GM18511 (cell line): Measurements from ENCODE around the gene JAK1.

Experiments used
- ATAC-seq: cut with Tn5 transposase; IDR thresholded peaks from one replicate; pipeline ENCODE4 v1.9.1; 2021; ENCODE audit warnings: mild to moderate bottlenecking, moderate library complexity; ENCODE audit not compliant: unreplicated experiment

The JAK1 gene

GRCh38 chr1:64894438-64895196 lies 71.7 kb downstream of the JAK1 start:
- ATAC-seq: no peak

GRCh38 chr1:64893921-64894320 lies 72.4 kb downstream of the JAK1 start:
- no peak for ATAC-seq

- no peak for ATAC-seq
Observed at GRCh38 chr1:64892576-64893573, 73.5 kb downstream of the JAK1 start.

- ATAC-seq: no peak
Observed at GRCh38 chr1:64891448-64891825, 74.9 kb downstream of the JAK1 start.

GRCh38 chr1:64890699-64891447 lies 75.5 kb downstream of the JAK1 start:
- no peak for ATAC-seq

- no peak for ATAC-seq
Observed at GRCh38 chr1:64887689-64888217, 78.6 kb downstream of the JAK1 start.

GRCh38 chr1:64886877-64887276 lies 79.5 kb downstream of the JAK1 start:
- no peak for ATAC-seq

- no peak for ATAC-seq
Observed at GRCh38 chr1:64885648-64886047, 80.7 kb downstream of the JAK1 start.

- ATAC-seq: no peak
Observed at GRCh38 chr1:64884261-64885040, 81.9 kb downstream of the JAK1 start.

- peak; percentile 97 for ATAC-seq
Observed at GRCh38 chr1:64882574-64883255, 83.6 kb downstream of the JAK1 start.

- ATAC-seq: no peak
Observed at GRCh38 chr1:64881281-64881680, 85.1 kb downstream of the JAK1 start.

- no peak for ATAC-seq
Observed at GRCh38 chr1:64880449-64880848, 85.9 kb downstream of the JAK1 start.

GRCh38 chr1:64878931-64879611 lies 87.3 kb downstream of the JAK1 start:
- ATAC-seq: no peak

- no peak for ATAC-seq
Observed at GRCh38 chr1:64878090-64878489, 88.3 kb downstream of the JAK1 start.

- no peak for ATAC-seq
Observed at GRCh38 chr1:64877598-64877997, 88.8 kb downstream of the JAK1 start.

- no peak for ATAC-seq
Observed at GRCh38 chr1:64877151-64877550, 89.2 kb downstream of the JAK1 start.

GRCh38 chr1:64875606-64876005 lies 90.7 kb downstream of the JAK1 start:
- ATAC-seq: no peak

- no peak for ATAC-seq
Observed at GRCh38 chr1:64875101-64875500, 91.2 kb downstream of the JAK1 start.

- no peak for ATAC-seq
Observed at GRCh38 chr1:64874666-64875065, 91.7 kb downstream of the JAK1 start.
